Measurements from ENCODE around the gene GPBAR1. TPM values are rescaled to one million over a fixed set of nuclear protein-coding genes. Genes with fewer than 3 reads are reported as not detected.
A peak's percentile ranks its signal among the peaks of the same experiment; 100 is the strongest.

The GPBAR1 gene
- total and polyA plus RNA-seq, 4 experiments from 2014 or later = 0.17 to 1.2 (median 0.67) TPM

- Mint-ChIP-seq H3K27me3 (no peaks in the 10 kb centered on the region), H3K4me3 (no peak overlapping the region), H3K4me1 (peaks cover 20 to 32% (median 25%) of the 10 kb centered on the region in 4 donors), H3K36me3 (peaks cover 65 to 80% of the 10 kb centered on the region in 2 donors), H3K27ac (peak overlapping the region in 4 of 7 donors; percentile 22 to 68 (median 48)), H3K9me3 (no peaks in the 10 kb centered on the region)
- H3K4me3 ChIP-seq (ENCODE audit: low read length in 2 of 2) = no peak overlapping the region
- H3K9me3 ChIP-seq (ENCODE audit: control insufficient read depth in 1 of 2, low read length in 2 of 2) = no peaks in the 10 kb centered on the region
- ChIA-PET POLR2A (ENCODE audit: partially characterized antibody) (interaction anchor here (0.6 to 2.6 kb wide), 4 partner anchors 11 to 26 kb away, joined by 3 to 11 read pairs (median 6); partner anchors contain the start of gene ARPC2), CTCF (ENCODE audit: partially characterized antibody) (interaction anchor here (1.2 to 1.5 kb wide), 2 partner anchors 9 to 22 kb away, joined by 3 to 4 read pairs; no protein-coding TSS in a partner anchor)
- H3K4me1 ChIP-seq (ENCODE audit: insufficient read depth, low read length) = peaks cover 25% of the 10 kb centered on the region
- H3K27me3 ChIP-seq (ENCODE audit: insufficient read depth, low read length) = no peaks in the 10 kb centered on the region
- intact Hi-C loops (cut with micrococcal nuclease) = no loop called here
- DNase-seq = no peak
- no peak overlapping the region for H3K27ac ChIP-seq (ENCODE audit: low read depth, low read length)
- H3K36me3 ChIP-seq (ENCODE audit: insufficient read depth, low read length) = peaks cover 77% of the 10 kb centered on the region
Observed at GRCh38 chr2:218235017-218235416, 25.8 kb upstream of the GPBAR1 start.

- Mint-ChIP-seq H3K9me3 (no peaks in the 10 kb centered on the region), H3K27me3 (no peaks in the 10 kb centered on the region), H3K27ac (peak overlapping the region in 1 of 7 donors; percentile 46), H3K4me1 (peaks cover 10 to 22% (median 15%) of the 10 kb centered on the region in 4 donors), H3K4me3 (no peak overlapping the region), H3K36me3 (peaks cover 56 to 80% of the 10 kb centered on the region in 2 donors)
- no peaks in the 10 kb centered on the region for H3K27me3 ChIP-seq (ENCODE audit: insufficient read depth, low read length)
- H3K36me3 ChIP-seq (ENCODE audit: insufficient read depth, low read length) = peaks cover 75% of the 10 kb centered on the region
- no peak overlapping the region for H3K4me3 ChIP-seq (ENCODE audit: low read length in 2 of 2)
- intact Hi-C loops (cut with micrococcal nuclease) = no loop called here
- CTCF ChIA-PET (ENCODE audit: partially characterized antibody) = no interaction called here
- peaks cover 14% of the 10 kb centered on the region for H3K4me1 ChIP-seq (ENCODE audit: insufficient read depth, low read length)
- no peak for DNase-seq
- no peak overlapping the region for H3K27ac ChIP-seq (ENCODE audit: low read depth, low read length)
- POLR2A ChIA-PET (ENCODE audit: partially characterized antibody) = interaction anchor here (1.0 kb wide), 1 partner anchor 10 kb away, joined by 4 read pairs; no protein-coding TSS in a partner anchor
- no peaks in the 10 kb centered on the region for H3K9me3 ChIP-seq (ENCODE audit: control insufficient read depth in 1 of 2, low read length in 2 of 2)
Observed at GRCh38 chr2:218236829-218237228, 24.0 kb upstream of the GPBAR1 start.

DNA sequence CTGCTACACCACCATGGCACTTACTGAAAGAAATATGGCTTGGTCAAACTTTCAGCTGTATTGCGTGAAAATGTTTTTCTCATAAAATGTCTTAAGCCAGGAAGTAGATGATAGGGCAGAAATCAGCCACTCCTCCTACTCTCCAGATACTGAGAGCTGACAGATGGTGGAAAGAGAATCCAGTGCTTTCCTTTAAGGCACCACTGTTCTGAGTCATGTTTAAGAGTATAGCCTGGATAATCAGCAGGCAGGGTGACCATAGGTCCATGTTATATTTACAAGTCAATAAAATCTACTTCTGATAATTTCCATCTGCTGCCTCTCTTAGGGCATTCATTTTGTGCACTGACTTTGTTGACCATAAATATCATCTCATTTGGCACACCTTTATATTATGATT is 21.9 kb upstream of the GPBAR1 start:
- H3K9me3 ChIP-seq (ENCODE audit: control insufficient read depth in 1 of 2, low read length in 2 of 2) = no peaks in the 10 kb centered on the region
- Mint-ChIP-seq H3K36me3 (peaks cover 50 to 89% of the 10 kb centered on the region in 2 donors), H3K9me3 (no peaks in the 10 kb centered on the region), H3K4me1 (peaks cover 11 to 21% (median 12%) of the 10 kb centered on the region in 4 donors), H3K4me3 (no peak overlapping the region), H3K27me3 (no peaks in the 10 kb centered on the region), H3K27ac (peak overlapping the region in 2 of 7 donors; percentile 37 to 57)
- no peak overlapping the region for H3K27ac ChIP-seq (ENCODE audit: low read depth, low read length)
- no peak for DNase-seq
- H3K4me3 ChIP-seq (ENCODE audit: low read length in 2 of 2) = no peak overlapping the region
- no peaks in the 10 kb centered on the region for H3K27me3 ChIP-seq (ENCODE audit: insufficient read depth, low read length)
- POLR2A ChIA-PET (ENCODE audit: partially characterized antibody) = interaction anchor here (1.7 kb wide), 1 partner anchor 31 kb away, joined by 4 read pairs; the partner anchor contains the start of genes AAMP and PNKD
- H3K4me1 ChIP-seq (ENCODE audit: insufficient read depth, low read length) = peaks cover 9% of the 10 kb centered on the region
- CTCF ChIA-PET (ENCODE audit: partially characterized antibody) = interaction anchor here (0.9 kb wide), 1 partner anchor 9 kb away, joined by 3 read pairs; no protein-coding TSS in a partner anchor
- intact Hi-C loops (cut with micrococcal nuclease) = no loop called here
- H3K36me3 ChIP-seq (ENCODE audit: insufficient read depth, low read length) = peaks cover 87% of the 10 kb centered on the region

- POLR2A ChIA-PET (ENCODE audit: partially characterized antibody) = interaction anchor here (1.0 to 1.4 kb wide), 5 partner anchors 10 to 26 kb away, joined by 3 to 4 read pairs (median 3); partner anchors contain the start of genes AAMP and PNKD
- H3K36me3 Mint-ChIP-seq = peaks cover 41 to 84% of the 10 kb centered on the region in 2 donors
- H3K4me1 Mint-ChIP-seq = peaks cover 10 to 17% (median 12%) of the 10 kb centered on the region in 4 donors
- H3K27me3 ChIP-seq (ENCODE audit: insufficient read depth, low read length) = no peaks in the 10 kb centered on the region
- peaks cover 9% of the 10 kb centered on the region for H3K4me1 ChIP-seq (ENCODE audit: insufficient read depth, low read length)
- no peaks in the 10 kb centered on the region for H3K27me3 Mint-ChIP-seq
- no peaks in the 10 kb centered on the region for H3K9me3 ChIP-seq (ENCODE audit: control insufficient read depth in 1 of 2, low read length in 2 of 2)
- CTCF ChIA-PET (ENCODE audit: partially characterized antibody) = interaction anchor here (1.3 to 7.8 kb wide), 4 partner anchors 9 to 76 kb away, joined by 3 to 61 read pairs (median 6); no protein-coding TSS in a partner anchor
- no peak for DNase-seq
- no peak overlapping the region for H3K27ac ChIP-seq (ENCODE audit: low read depth, low read length)
- peak overlapping the region in 6 of 7 donors; percentile 12 to 78 (median 58) for H3K27ac Mint-ChIP-seq
- intact Hi-C loops (cut with micrococcal nuclease) = no loop called here
- H3K36me3 ChIP-seq (ENCODE audit: insufficient read depth, low read length) = peaks cover 90% of the 10 kb centered on the region
- H3K4me3 ChIP-seq (ENCODE audit: low read length in 2 of 2) = no peak overlapping the region
- no peak overlapping the region for H3K4me3 Mint-ChIP-seq
- H3K9me3 Mint-ChIP-seq = no peaks in the 10 kb centered on the region
Observed at GRCh38 chr2:218244204-218244603, 16.6 kb upstream of the GPBAR1 start.

DNA sequence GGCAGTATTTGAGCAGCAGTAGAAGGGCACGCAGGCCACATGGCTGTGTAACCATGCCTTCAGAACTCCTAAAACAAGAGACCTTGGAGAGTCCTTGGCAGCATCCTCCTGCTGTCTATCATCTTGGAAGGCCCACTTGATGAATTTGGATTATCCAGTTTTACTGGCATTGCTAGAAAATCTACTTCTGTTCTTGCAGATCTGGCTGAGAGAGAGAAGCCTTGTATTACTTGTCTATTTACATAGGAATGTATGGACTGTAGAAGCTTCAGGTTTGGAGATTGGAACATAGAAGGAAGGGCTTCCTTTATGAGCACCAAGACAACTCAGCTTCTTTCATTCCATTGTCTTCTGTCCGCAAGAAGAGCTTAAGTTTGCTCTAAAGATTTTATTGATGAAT is 16.1 kb upstream of the GPBAR1 start:
- peaks cover 10 to 20% (median 11%) of the 10 kb centered on the region in 4 donors for H3K4me1 Mint-ChIP-seq
- ChIA-PET POLR2A (ENCODE audit: partially characterized antibody) (interaction anchor here (1.0 to 1.4 kb wide), 3 partner anchors 9 to 25 kb away, joined by 3 to 4 read pairs (median 4); partner anchors contain the start of genes AAMP and PNKD), CTCF (ENCODE audit: partially characterized antibody) (interaction anchor here (1.3 to 7.8 kb wide), 4 partner anchors 10 to 22 kb away, joined by 3 to 61 read pairs (median 6); no protein-coding TSS in a partner anchor)
- H3K27ac ChIP-seq (ENCODE audit: low read depth, low read length) = no peak overlapping the region
- peaks cover 9% of the 10 kb centered on the region for H3K4me1 ChIP-seq (ENCODE audit: insufficient read depth, low read length)
- no peak for DNase-seq
- H3K9me3 Mint-ChIP-seq = no peaks in the 10 kb centered on the region
- peaks cover 91% of the 10 kb centered on the region for H3K36me3 ChIP-seq (ENCODE audit: insufficient read depth, low read length)
- no peak overlapping the region for H3K4me3 Mint-ChIP-seq
- peaks cover 44 to 86% of the 10 kb centered on the region in 2 donors for H3K36me3 Mint-ChIP-seq
- H3K27ac Mint-ChIP-seq = peak overlapping the region in 6 of 7 donors; percentile 5 to 78 (median 60)
- H3K4me3 ChIP-seq (ENCODE audit: low read length in 2 of 2) = no peak overlapping the region
- no peaks in the 10 kb centered on the region for H3K27me3 Mint-ChIP-seq
- intact Hi-C loops (cut with micrococcal nuclease) = no loop called here
- no peaks in the 10 kb centered on the region for H3K9me3 ChIP-seq (ENCODE audit: control insufficient read depth in 1 of 2, low read length in 2 of 2)
- H3K27me3 ChIP-seq (ENCODE audit: insufficient read depth, low read length) = no peaks in the 10 kb centered on the region

DNA sequence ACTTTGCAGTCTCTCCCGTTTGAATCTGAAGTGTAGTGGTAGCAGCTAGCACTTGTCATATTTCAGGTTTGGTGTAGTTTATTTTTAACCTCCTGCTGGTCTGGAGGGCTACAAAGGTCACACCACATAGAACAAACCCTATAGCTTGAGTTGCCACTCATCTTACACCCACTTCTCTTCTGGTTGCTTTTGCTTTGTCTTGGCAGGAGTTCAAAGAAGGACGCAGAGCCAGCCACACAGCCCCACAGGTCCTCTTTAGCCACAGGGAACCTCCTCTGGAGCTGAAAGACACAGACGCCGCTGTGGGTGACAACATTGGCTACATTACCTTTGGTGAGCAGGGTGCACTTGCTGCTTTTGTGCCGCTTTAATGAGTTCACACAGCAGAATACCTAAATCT is 15.6 kb upstream of the GPBAR1 start:
- Mint-ChIP-seq H3K36me3 (peaks cover 46 to 87% of the 10 kb centered on the region in 2 donors), H3K27me3 (no peaks in the 10 kb centered on the region), H3K9me3 (no peaks in the 10 kb centered on the region), H3K4me1 (peaks cover 11 to 24% (median 13%) of the 10 kb centered on the region in 4 donors), H3K27ac (peak overlapping the region in 3 of 7 donors; percentile 57 to 78 (median 69)), H3K4me3 (no peak overlapping the region)
- Histone ChIP-seq H3K4me3 (ENCODE audit: low read length in 2 of 2) (no peak overlapping the region), H3K36me3 (ENCODE audit: insufficient read depth, low read length) (peaks cover 93% of the 10 kb centered on the region), H3K27ac (ENCODE audit: low read depth, low read length) (no peak overlapping the region), H3K27me3 (ENCODE audit: insufficient read depth, low read length) (no peaks in the 10 kb centered on the region), H3K9me3 (ENCODE audit: control insufficient read depth in 1 of 2, low read length in 2 of 2) (no peaks in the 10 kb centered on the region), H3K4me1 (ENCODE audit: insufficient read depth, low read length) (peaks cover 9% of the 10 kb centered on the region)
- POLR2A ChIA-PET (ENCODE audit: partially characterized antibody) = interaction anchor here (1.2 to 2.1 kb wide), 3 partner anchors 9 to 25 kb away, joined by 3 to 9 read pairs (median 4); no protein-coding TSS in a partner anchor
- intact Hi-C loops (cut with micrococcal nuclease) = no loop called here
- CTCF ChIA-PET (ENCODE audit: partially characterized antibody) = interaction anchor here (0.7 to 7.8 kb wide), 3 partner anchors 11 to 111 kb away, joined by 3 to 61 read pairs (median 4); no protein-coding TSS in a partner anchor
- no peak for DNase-seq

DNA sequence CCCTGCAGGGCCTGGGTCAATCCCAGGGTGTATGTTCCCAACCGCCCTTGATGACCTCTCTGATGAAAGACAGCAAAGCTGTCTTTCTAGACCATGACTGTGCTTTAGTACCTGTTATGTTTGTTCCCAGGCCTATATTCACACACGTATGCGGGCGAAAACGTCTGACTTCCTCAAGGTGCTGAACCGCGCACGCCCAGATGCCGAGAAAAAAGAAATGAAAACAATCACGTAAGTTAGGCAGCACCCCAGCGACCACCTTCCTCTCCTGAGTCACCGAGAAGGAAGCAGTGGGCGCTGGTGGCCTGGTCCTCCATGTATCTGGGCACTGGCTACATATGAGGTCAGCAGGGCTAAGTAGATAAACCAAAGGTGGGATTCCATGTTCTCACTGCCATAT is 11.1 kb upstream of the GPBAR1 start:
- Mint-ChIP-seq H3K4me1 (peaks cover 0 to 6% (median 6%) of the 10 kb centered on the region in 4 donors), H3K4me3 (peak overlapping the region in 1 of 8 donors; percentile 14), H3K27me3 (no peaks in the 10 kb centered on the region), H3K27ac (peak overlapping the region in 5 of 7 donors; percentile 35 to 83 (median 43)), H3K36me3 (peaks cover 64 to 86% of the 10 kb centered on the region in 2 donors), H3K9me3 (no peaks in the 10 kb centered on the region)
- ChIA-PET CTCF (ENCODE audit: partially characterized antibody) (no interaction called here), POLR2A (ENCODE audit: partially characterized antibody) (no interaction called here)
- no peak for DNase-seq
- intact Hi-C loops (cut with micrococcal nuclease) = no loop called here
- Histone ChIP-seq H3K9me3 (ENCODE audit: control insufficient read depth in 1 of 2, low read length in 2 of 2) (no peaks in the 10 kb centered on the region), H3K27ac (ENCODE audit: low read depth, low read length) (no peak overlapping the region), H3K4me1 (ENCODE audit: insufficient read depth, low read length) (no peaks in the 10 kb centered on the region), H3K36me3 (ENCODE audit: insufficient read depth, low read length) (peaks cover 95% of the 10 kb centered on the region), H3K27me3 (ENCODE audit: insufficient read depth, low read length) (no peaks in the 10 kb centered on the region), H3K4me3 (ENCODE audit: low read length in 2 of 2) (no peak overlapping the region)
